ENCODE results near the gene NTM.

GRCh38 chr11:132240374-132240773 lies 870.0 kb downstream of the NTM start:
- no peak for TF ChIP-seq ELF4 (CRISPR knock-in tag; IDR thresholded peaks at IDR 0.05; ENCODE audit: low read depth)
- TF ChIP-seq TP53 (CRISPR knock-in tag; IDR thresholded peaks at IDR 0.05): no peak
- no peak for TF ChIP-seq CTCF (IDR thresholded peaks at IDR 0.05)
- TF ChIP-seq RELA (CRISPR knock-in tag; IDR thresholded peaks at IDR 0.05; ENCODE audit: borderline replicate concordance): no peak
- no peak for TF ChIP-seq AR (CRISPR knock-in tag; IDR thresholded peaks at IDR 0.05)
- TF ChIP-seq ATF3 (CRISPR knock-in tag; conservative IDR thresholded peaks at IDR 0.05): no peak
